Measurements from ENCODE around the gene TMEM131L. TPM values are rescaled to one million over a fixed set of nuclear protein-coding genes. Genes with fewer than 3 reads are reported as not detected.
A peak's percentile ranks its signal among the peaks of the same experiment; 100 is the strongest.

The TMEM131L gene
- total RNA-seq, 2 experiments from 2014 or later: 51.7 to 52.4 TPM

DNA sequence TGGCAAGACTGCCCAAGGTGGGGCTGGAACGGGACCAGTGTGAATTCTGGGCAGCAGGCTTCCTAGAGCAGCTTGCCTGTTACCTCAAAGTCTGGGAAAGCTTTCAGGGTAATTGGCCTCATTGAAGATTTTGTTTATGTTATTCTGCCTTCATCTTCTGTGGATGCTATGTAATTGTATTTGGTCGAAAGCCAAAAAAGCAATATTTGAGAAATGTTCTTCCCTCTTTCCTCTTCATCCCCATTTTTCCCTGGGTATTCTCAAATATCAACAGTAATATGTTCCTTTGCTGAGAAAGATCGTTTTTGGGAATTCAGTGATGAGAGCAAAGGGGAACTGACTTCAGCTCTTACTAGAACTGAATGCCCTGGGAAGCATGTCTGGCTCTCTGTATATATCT, 12.9 kb downstream of the TMEM131L start:
- ChIA-PET CTCF (interaction anchor here (0.8 to 1.4 kb wide), 3 partner anchors 19 to 95 kb away, joined by 3 to 4 read pairs (median 4); no protein-coding TSS in a partner anchor), POLR2A (interaction anchor here (1.3 to 2.8 kb wide), 2 partner anchors 9 to 50 kb away, joined by 3 to 12 read pairs; no protein-coding TSS in a partner anchor)
- Mint-ChIP-seq H3K27ac (peak overlapping the region; percentile 66), H3K4me3 (no peak overlapping the region), H3K9me3 (no peaks in the 10 kb centered on the region), H3K36me3 (ENCODE audit: low read depth) (peaks cover 44% of the 10 kb centered on the region), H3K27me3 (no peaks in the 10 kb centered on the region), H3K4me1 (ENCODE audit: low read depth) (peaks cover 68% of the 10 kb centered on the region)
- ATAC-seq: no peak
- DNase-seq: no peak
- TF ChIP-seq CTCF (IDR thresholded peaks at IDR 0.05): no peak
- intact Hi-C loops (cut with micrococcal nuclease): no loop called here

DNA sequence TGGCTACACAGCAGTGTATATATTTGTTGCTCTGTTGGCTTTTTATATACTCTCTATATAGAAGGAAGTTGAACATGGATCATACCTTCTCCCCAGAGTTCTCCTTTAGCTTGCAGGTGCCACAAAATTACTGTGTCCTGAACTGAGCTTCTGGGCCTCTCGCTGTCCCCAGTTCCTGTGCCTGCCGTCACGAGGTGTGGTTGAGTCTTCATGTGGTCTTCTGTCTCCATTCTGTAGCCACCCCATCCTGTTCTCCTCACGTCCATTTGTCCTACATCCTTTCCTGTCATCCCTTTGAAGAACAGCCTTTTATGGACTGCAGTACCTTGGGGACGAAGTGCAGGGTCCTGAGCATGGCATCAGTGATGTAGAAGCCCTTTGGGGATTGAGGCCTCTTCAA, 14.5 kb downstream of the TMEM131L start:
- TF ChIP-seq CTCF (IDR thresholded peaks at IDR 0.05): no peak
- H3K4me1 Mint-ChIP-seq (ENCODE audit: low read depth): peaks cover 62% of the 10 kb centered on the region
- intact Hi-C loops (cut with micrococcal nuclease): no loop called here
- DNase-seq (no peak), ATAC-seq (peak; percentile 32)
- ChIA-PET CTCF (interaction anchor here (1.7 to 4.1 kb wide), 3 partner anchors 14 to 94 kb away, joined by 4 to 24 read pairs (median 13); partner anchors contain the start of gene TMEM131L), POLR2A (interaction anchor here (0.9 to 4.0 kb wide), 3 partner anchors 9 to 93 kb away, joined by 3 to 36 read pairs (median 3); no protein-coding TSS in a partner anchor)
- H3K36me3 Mint-ChIP-seq (ENCODE audit: low read depth): peaks cover 30% of the 10 kb centered on the region
- no peaks in the 10 kb centered on the region for H3K27me3 Mint-ChIP-seq
- no peaks in the 10 kb centered on the region for H3K9me3 Mint-ChIP-seq
- H3K4me3 Mint-ChIP-seq: no peak overlapping the region
- H3K27ac Mint-ChIP-seq: peak overlapping the region; percentile 80

- CTCF ChIA-PET: interaction anchor here (1.0 to 4.1 kb wide), 5 partner anchors 14 to 93 kb away, joined by 3 to 24 read pairs (median 4); partner anchors contain the start of gene TMEM131L
- peaks cover 70% of the 10 kb centered on the region for H3K4me1 Mint-ChIP-seq (ENCODE audit: low read depth)
- TF ChIP-seq CTCF (IDR thresholded peaks at IDR 0.05): no peak
- DNase-seq: no peak
- peaks cover 27% of the 10 kb centered on the region for H3K36me3 Mint-ChIP-seq (ENCODE audit: low read depth)
- H3K9me3 Mint-ChIP-seq: no peaks in the 10 kb centered on the region
- H3K27me3 Mint-ChIP-seq: no peaks in the 10 kb centered on the region
- H3K27ac Mint-ChIP-seq: peak overlapping the region; percentile 80
- intact Hi-C loops (cut with micrococcal nuclease): no loop called here
- POLR2A ChIA-PET: interaction anchor here (0.5 to 4.0 kb wide), 4 partner anchors 10 to 92 kb away, joined by 3 to 36 read pairs (median 4); no protein-coding TSS in a partner anchor
- ATAC-seq: no peak
- no peak overlapping the region for H3K4me3 Mint-ChIP-seq
Observed at GRCh38 chr4:153481478-153481877, 15.3 kb downstream of the TMEM131L start.

DNA sequence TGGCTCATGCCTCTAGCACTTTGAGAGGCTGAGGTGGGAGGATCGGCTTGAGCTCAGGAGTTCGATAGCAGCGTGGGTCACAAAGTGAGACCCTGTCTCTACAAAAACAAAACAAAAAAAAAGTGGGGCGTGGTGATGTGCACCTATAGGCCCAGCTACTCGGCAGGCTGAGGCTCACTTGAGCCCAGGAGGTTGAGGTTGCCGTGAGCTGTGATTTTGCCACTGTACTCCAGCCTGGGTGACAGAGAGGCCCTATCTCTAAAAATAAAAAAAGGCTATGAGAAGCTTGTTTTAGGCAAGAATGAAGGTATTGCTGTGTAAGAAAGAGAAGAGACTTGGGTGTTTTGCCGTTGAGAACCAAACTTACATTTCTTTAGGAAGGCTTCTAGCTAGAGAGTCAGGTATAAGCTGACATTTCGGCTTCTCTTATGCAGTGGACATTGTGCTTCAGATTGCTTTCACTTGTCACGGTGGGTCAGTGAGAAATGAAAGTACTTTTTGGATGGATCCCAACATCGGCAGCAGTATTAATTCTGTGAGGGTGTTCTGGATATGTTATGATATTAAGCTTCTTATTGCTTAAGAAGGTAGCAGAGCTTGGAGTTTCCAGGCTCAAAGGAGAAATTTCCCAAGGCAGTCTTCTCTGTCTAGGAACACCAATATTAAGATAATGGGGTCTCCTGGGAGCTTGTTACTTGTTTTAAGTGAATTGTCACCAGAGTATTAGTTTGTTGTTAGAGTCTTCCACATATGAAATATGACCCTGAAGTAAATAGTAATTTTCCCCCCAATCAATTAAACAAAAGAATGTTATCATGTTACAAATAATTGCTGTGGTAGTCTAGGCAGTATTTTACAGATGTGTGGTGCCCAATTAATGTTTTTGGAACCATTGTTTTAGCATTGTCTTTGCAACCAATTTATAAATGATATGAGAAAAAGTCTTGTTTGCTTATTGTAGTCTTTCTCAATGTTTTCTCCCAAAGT, 17.6 kb downstream of the TMEM131L start:
- CTCF ChIA-PET: interaction anchor here (1.2 to 4.1 kb wide), 8 partner anchors 8 to 138 kb away, joined by 3 to 24 read pairs (median 3); partner anchors contain the start of gene TMEM131L
- Mint-ChIP-seq H3K4me3 (peak overlapping the region; percentile 45), H3K9me3 (no peaks in the 10 kb centered on the region), H3K27ac (peak overlapping the region; percentile 81), H3K27me3 (no peaks in the 10 kb centered on the region), H3K36me3 (ENCODE audit: low read depth) (peaks cover 18% of the 10 kb centered on the region), H3K4me1 (ENCODE audit: low read depth) (peaks cover 71% of the 10 kb centered on the region)
- DNase-seq (no peak), ATAC-seq (no peak)
- TF ChIP-seq CTCF (IDR thresholded peaks at IDR 0.05): no peak
- intact Hi-C loops (cut with micrococcal nuclease): no loop called here
- POLR2A ChIA-PET: interaction anchor here (0.6 to 4.0 kb wide), 6 partner anchors 12 to 112 kb away, joined by 3 to 36 read pairs (median 4); no protein-coding TSS in a partner anchor
